Spleen (tissue), 13 donors: Measurements from ENCODE around the gene PLEKHA7. TPM values are rescaled to one million over a fixed set of nuclear protein-coding genes. Genes with fewer than 3 reads are reported as not detected.
A peak's percentile ranks its signal among the peaks of the same experiment; 100 is the strongest.
"Not testable (repeated sequence)": the region's sequence is repeated elsewhere in the genome, so short reads cannot be mapped to it uniquely, and the experiment has no call there.

Experiments used
- DNase-seq: peaks from one replicate; pipeline ENCODE4 v3.0.0-alpha.2; 2020
- H3K27ac ChIP-seq, 8 donors: fragments of 200-600 bp; sonication (generic) in 7 of 8; 1 replicate in 4 of 8; 2 replicates in 4 of 8; pipeline versions ENCODE4 v1.5.0 to v1.8.0; 2016 to 2021; ENCODE audit warnings: inconsistent platforms in 4 of 8, mild to moderate bottlenecking in 4 of 8, moderate library complexity in 1 of 8
- H3K27me3 ChIP-seq, 7 donors: fragments of 200-600 bp; sonication (generic) in 6 of 7; replicated peaks in 1 of 7; 1 replicate in 4 of 7; 2 replicates in 3 of 7; pipeline versions ENCODE4 v1.5.0 to v1.8.0; 2016 to 2021; ENCODE audit warnings: inconsistent platforms in 3 of 7, mild to moderate bottlenecking in 1 of 7
- H3K36me3 ChIP-seq, 6 donors: fragments of 200-600 bp; sonication (generic) in 5 of 6; 1 replicate in 4 of 6; 2 replicates in 2 of 6; pipeline versions ENCODE4 v1.5.0 to v1.8.0; 2016 to 2021; ENCODE audit warnings: inconsistent platforms in 2 of 6
- H3K4me1 ChIP-seq, 6 donors: fragments of 200-600 bp; sonication (generic) in 5 of 6; 1 replicate in 3 of 6; 2 replicates in 3 of 6; pipeline versions ENCODE4 v1.5.0 to v1.8.0; 2016 to 2021; ENCODE audit warnings: inconsistent platforms in 3 of 6
- H3K4me3 ChIP-seq, 8 donors: fragments of 200-600 bp; sonication (generic) in 7 of 8; 1 replicate in 4 of 8; 2 replicates in 4 of 8; pipeline versions ENCODE4 v1.5.0 to v1.8.0; 2016 to 2021; ENCODE audit warnings: inconsistent platforms in 4 of 8, mild to moderate bottlenecking in 4 of 8, moderate library complexity in 2 of 8
- H3K9me3 ChIP-seq, 8 donors: fragments of 200-600 bp; sonication (generic) in 7 of 8; 1 replicate in 4 of 8; 2 replicates in 4 of 8; pipeline versions ENCODE4 v1.5.0 to v1.8.0; 2016 to 2021; ENCODE audit warnings: inconsistent platforms in 4 of 8
- CTCF ChIP-seq, 11 experiments: fragments of 200-600 bp in 7 of 11; fragments of 450-650 bp in 4 of 11; sonication (generic) in 4 of 11; IDR thresholded peaks in 8 of 11; conservative IDR thresholded peaks in 3 of 11; 1 replicate in 7 of 11; 2 replicates in 4 of 11; pipeline versions ENCODE4 v1.4.0 to v1.8.0; 2016 to 2021; ENCODE audit warnings: antibody characterized with exemption in 11 of 11, inconsistent platforms in 4 of 11, mild to moderate bottlenecking in 1 of 11
- POLR2A ChIP-seq, 3 donors: fragments of 450-650 bp; IDR thresholded peaks; one replicate each; pipeline ENCODE4 v1.5.1; 2017; ENCODE audit warnings: antibody characterized with exemption in 3 of 3, mild to moderate bottlenecking in 1 of 3
- POLR2AphosphoS5 ChIP-seq, 3 donors: sonication (generic); formaldehyde crosslinking; IDR thresholded peaks; one replicate each; pipeline ENCODE4 v1.5.1; 2017; ENCODE audit warnings: antibody characterized with exemption in 3 of 3
- WGBS, 5 donors: extraction: QIAGEN DNeasy Blood & Tissue Kit in 3 of 5; methylation state at CpG; one replicate each; pipeline versions ENCODE4 v1.1.5 to v1.1.7; 2013 to 2018; 5-methylcytosine and 5-hydroxymethylcytosine counted together
- intact Hi-C: fragments of 100-400 bp; cut with DNase I; formaldehyde crosslinking; loops from one replicate; pipeline ENCODE4 v1.15.0; 2023; ENCODE audit warnings: low total_unique reads
- long read RNA-seq, 2 donors: transcript quantifications; one replicate each; lab custom pipeline, GENCODE V29; 2026
- polyA plus RNA-seq, 3 donors: library from polyadenylated mRNA; stranded (reverse); fragments of 200-250 nt; gene quantifications; one replicate each; pipeline ENCODE4 v1.2.1, GENCODE V29; 2013
- total RNA-seq, 7 donors: library from RNA; depleted of rRNA in 3 of 7; stranded (reverse); fragments of >200 nt in 3 of 7; fragmentation: NEBNext Ultra II Directional in 4 of 7; extraction: Animal tissue kit (Norgen Biotek cat#: 25700) in 4 of 7; gene quantifications; one replicate each; pipeline versions ENCODE4 v1.1.0 to v1.2.1, GENCODE V29; 2016 to 2021
- donor health status: healthy with polysubstance abuse.
- donor health status: DM: no; HTN: no; CAD: no; lungs with moderate emphysema.
- donor health status: DM: no; HTN: no; CAD: no.
- donor health status: Bipolar disorder and iron deficiency.
- donor health status: healthy.
- donor health status: DM: no; HTN: no; CAD: no.
- donor health status: DM: yes; HTN: yes; CAD: no.

The PLEKHA7 gene
- total RNA-seq (10 to 100 TPM in 2 of 7 donors, 1 to 10 TPM in 5; 3.7 to 12.8 (median 7.6) TPM), polyA plus RNA-seq (1 to 10 TPM; 1.8 to 3.3 (median 2.0) TPM)
- long read RNA-seq, donor 1, result 0 reads
- long read RNA-seq, donor 2, result 0 reads

- TF ChIP-seq POLR2AphosphoS5 (IDR thresholded peaks at IDR 0.05) (no peak), POLR2A (IDR thresholded peaks at IDR 0.05) (no peak), CTCF (IDR thresholded peaks at IDR 0.05 in 8 of 11, conservative IDR thresholded peaks at IDR 0.05 in 3 of 11) (no peak)
- no peak within 1 kb of the TSS for H3K27ac ChIP-seq
- WGBS, 5 donors, result 0 to 1% (median 0%) methylated on average over 12 to 70 of the region's 76 CpGs
- peak within 1 kb of the TSS; percentile 53 to 93 (median 74) for H3K4me3 ChIP-seq
- peaks cover 0 to 24% (median 17%) of the 10 kb centered on the region in 6 donors for H3K4me1 ChIP-seq
- peak; percentile 68 for DNase-seq
- no peaks in the 10 kb centered on the region for H3K36me3 ChIP-seq
- peaks cover 0 to 53% (median 16%) of the 10 kb centered on the region in 7 donors for H3K27me3 ChIP-seq
- intact Hi-C loops, result no loop called here
- no peaks in the 10 kb centered on the region for H3K9me3 ChIP-seq
Measured at GRCh38 chr11:17014321-17014832, at the start of gene PLEKHA7. Gene PLEKHA7, minus strand, starts transcription at chr11:17014414. Its CDS starts 13 bp downstream, at chr11:17014401.

- H3K4me3 ChIP-seq, result no peak overlapping the region
- no peaks in the 10 kb centered on the region for H3K27me3 ChIP-seq
- H3K36me3 ChIP-seq, result no peaks in the 10 kb centered on the region
- TF ChIP-seq POLR2A (IDR thresholded peaks at IDR 0.05) (no peak), POLR2AphosphoS5 (IDR thresholded peaks at IDR 0.05) (no peak), CTCF (IDR thresholded peaks at IDR 0.05 in 8 of 11, conservative IDR thresholded peaks at IDR 0.05 in 3 of 11) (peak; percentile 34 to 80 (median 67))
- H3K9me3 ChIP-seq, result no peaks in the 10 kb centered on the region
- H3K4me1 ChIP-seq, result no peaks in the 10 kb centered on the region
- 83 to 88% (median 87%) methylated on average over 3 to 4 of the region's 4 CpGs for WGBS, 5 donors
- H3K27ac ChIP-seq, result no peak overlapping the region
- peak; percentile 81 for DNase-seq
- intact Hi-C loops, result loop anchor here (5.0 kb wide), 2 partner anchors 116 to 276 kb away; no protein-coding TSS in a partner anchor
Measured at GRCh38 chr11:17063171-17064002, 49.2 kb upstream of the PLEKHA7 start.

- H3K27me3 ChIP-seq, DNase-seq, H3K4me1 ChIP-seq: not testable (repeated sequence)
Measured at GRCh38 chr11:17051146-17051545, 36.9 kb upstream of the PLEKHA7 start.

GRCh38 chr11:17048491-17048890, 34.3 kb upstream of the PLEKHA7 start:
- H3K27ac ChIP-seq, intact Hi-C loops, H3K9me3 ChIP-seq, H3K4me3 ChIP-seq, H3K36me3 ChIP-seq, DNase-seq, H3K4me1 ChIP-seq, H3K27me3 ChIP-seq: not testable (repeated sequence)
- 82 to 96% (median 91%) methylated on average over 4 of the region's 4 CpGs for WGBS, 5 donors

More at GRCh38 chr11:17051146-17051545, 36.9 kb upstream of the PLEKHA7 start:
- 92 to 99% (median 94%) methylated on average over 11 to 25 of the region's 27 CpGs for WGBS, 5 donors
- H3K27ac ChIP-seq, intact Hi-C loops, H3K36me3 ChIP-seq, H3K4me3 ChIP-seq, H3K9me3 ChIP-seq: not testable (repeated sequence)

GRCh38 chr11:17046690-17047089, 32.5 kb upstream of the PLEKHA7 start:
- Histone ChIP-seq H3K36me3 (no peaks in the 10 kb centered on the region), H3K4me1 (no peaks in the 10 kb centered on the region), H3K9me3 (no peaks in the 10 kb centered on the region), H3K27ac (no peak overlapping the region), H3K4me3 (no peak overlapping the region), H3K27me3 (no peaks in the 10 kb centered on the region)
- intact Hi-C loops, result no loop called here
- TF ChIP-seq POLR2AphosphoS5 (IDR thresholded peaks at IDR 0.05), result no peak
- DNase-seq, result no peak
- 68 to 82% (median 72%) methylated on average over 5 of the region's 5 CpGs for WGBS, 5 donors
